Measurements from ENCODE around the gene RAC3. TPM values are rescaled to one million over a fixed set of nuclear protein-coding genes. Genes with fewer than 3 reads are reported as not detected.

RAC3 gene
- total and polyA plus RNA-seq, 3 experiments from 2014 or later = 4.2 to 4.5 TPM; not detected in 1

Other genes starting within 250 kb of the RAC3 start
- gene GCGR, start 227.5 kb upstream of the RAC3 start, total RNA-seq = not detected
- gene GCGR, start 227.5 kb upstream of the RAC3 start, polyA plus RNA-seq = not detected
- gene MCRIP1, start 198.4 kb upstream of the RAC3 start, total RNA-seq = 10 to 100 TPM; 56.1 to 57.0 TPM
- 76.1 TPM for gene MCRIP1, start 198.4 kb upstream of the RAC3 start, polyA plus RNA-seq
- not detected for gene PPP1R27, start 196.6 kb upstream of the RAC3 start, total RNA-seq
- gene PPP1R27, start 196.6 kb upstream of the RAC3 start, polyA plus RNA-seq = not detected
- 100 to 1,000 TPM; 463 to 482 TPM for gene P4HB, start 171.1 kb upstream of the RAC3 start, total RNA-seq
- 342 TPM for gene P4HB, start 171.1 kb upstream of the RAC3 start, polyA plus RNA-seq
- gene ARHGDIA, start 160.3 kb upstream of the RAC3 start, total RNA-seq = 100 to 1,000 TPM; 662 to 677 TPM
- 237 TPM for gene ARHGDIA, start 160.3 kb upstream of the RAC3 start, polyA plus RNA-seq
- 100 to 1,000 TPM; 326 to 337 TPM for gene ALYREF, start 140.1 kb upstream of the RAC3 start, total RNA-seq
- gene ALYREF, start 140.1 kb upstream of the RAC3 start, polyA plus RNA-seq = 60.4 TPM
- gene ANAPC11, start 140.0 kb upstream of the RAC3 start, total RNA-seq = 100 to 1,000 TPM; 146 to 149 TPM
- 287 TPM for gene ANAPC11, start 140.0 kb upstream of the RAC3 start, polyA plus RNA-seq
- gene NPB, start 129.4 kb upstream of the RAC3 start, total RNA-seq = under 1 TPM; 0.57 to 0.62 TPM
- not detected for gene NPB, start 129.4 kb upstream of the RAC3 start, polyA plus RNA-seq
- 10 to 100 TPM; 30.3 to 31.6 TPM for gene PCYT2, start 120.3 kb upstream of the RAC3 start, total RNA-seq
- gene PCYT2, start 120.3 kb upstream of the RAC3 start, polyA plus RNA-seq = 35.7 TPM
- 10 to 100 TPM; 41.4 to 41.7 TPM for gene SIRT7, start 113.5 kb upstream of the RAC3 start, total RNA-seq
- gene SIRT7, start 113.5 kb upstream of the RAC3 start, polyA plus RNA-seq = 40.1 TPM
- gene MAFG, start 103.9 kb upstream of the RAC3 start, total RNA-seq = 10 to 100 TPM; 28.4 to 34.7 TPM
- gene MAFG, start 103.9 kb upstream of the RAC3 start, polyA plus RNA-seq = 2.5 TPM
- gene PYCR1, start 94.4 kb upstream of the RAC3 start, total RNA-seq = 100 to 1,000 TPM; 128 to 138 TPM
- gene PYCR1, start 94.4 kb upstream of the RAC3 start, polyA plus RNA-seq = 0.63 TPM
- not detected for gene MYADML2, start 84.4 kb upstream of the RAC3 start, total RNA-seq
- not detected for gene MYADML2, start 84.4 kb upstream of the RAC3 start, polyA plus RNA-seq
- gene NOTUM, start 70.5 kb upstream of the RAC3 start, total RNA-seq = under 1 TPM; 0.33 to 0.35 TPM
- not detected for gene NOTUM, start 70.5 kb upstream of the RAC3 start, polyA plus RNA-seq
- 10 to 100 TPM; 32.0 to 35.9 TPM for gene ASPSCR1, start 54.0 kb upstream of the RAC3 start, total RNA-seq
- gene ASPSCR1, start 54.0 kb upstream of the RAC3 start, polyA plus RNA-seq = 29.2 TPM
- 100 to 1,000 TPM; 143 to 158 TPM for gene CENPX, start 8.8 kb upstream of the RAC3 start, total RNA-seq
- 56.7 TPM for gene CENPX, start 8.8 kb upstream of the RAC3 start, polyA plus RNA-seq
- 10 to 100 TPM; 26.8 to 27.6 TPM for gene LRRC45, start 8.4 kb upstream of the RAC3 start, total RNA-seq
- gene LRRC45, start 8.4 kb upstream of the RAC3 start, polyA plus RNA-seq = 10.1 TPM
- 100 to 1,000 TPM; 117 to 127 TPM for gene DCXR, start 6.0 kb downstream of the RAC3 start, total RNA-seq
- gene DCXR, start 6.0 kb downstream of the RAC3 start, polyA plus RNA-seq = 108 TPM
- 10 to 100 TPM; 18.1 to 19.4 TPM for gene RFNG, start 20.1 kb downstream of the RAC3 start, total RNA-seq
- gene RFNG, start 20.1 kb downstream of the RAC3 start, polyA plus RNA-seq = 7.3 TPM
- 100 to 1,000 TPM; 122 to 125 TPM for gene GPS1, start 20.2 kb downstream of the RAC3 start, total RNA-seq
- gene GPS1, start 20.2 kb downstream of the RAC3 start, polyA plus RNA-seq = 151 TPM
- gene DUS1L, start 34.1 kb downstream of the RAC3 start, total RNA-seq = 100 to 1,000 TPM; 206 to 210 TPM
- gene DUS1L, start 34.1 kb downstream of the RAC3 start, polyA plus RNA-seq = 142 TPM
- gene FASN, start 66.6 kb downstream of the RAC3 start, total RNA-seq = 100 to 1,000 TPM; 251 to 259 TPM
- 2.7 TPM for gene FASN, start 66.6 kb downstream of the RAC3 start, polyA plus RNA-seq
- gene CCDC57, start 181.2 kb downstream of the RAC3 start, total RNA-seq = 10 to 100 TPM; 69.8 to 77.6 TPM
- 39.2 TPM for gene CCDC57, start 181.2 kb downstream of the RAC3 start, polyA plus RNA-seq
- 10 to 100 TPM; 27.5 to 31.8 TPM for gene SLC16A3, start 197.4 kb downstream of the RAC3 start, total RNA-seq
- 3.3 TPM for gene SLC16A3, start 197.4 kb downstream of the RAC3 start, polyA plus RNA-seq
- 100 to 1,000 TPM; 129 to 141 TPM for gene CSNK1D, start 242.0 kb downstream of the RAC3 start, total RNA-seq
- 74.6 TPM for gene CSNK1D, start 242.0 kb downstream of the RAC3 start, polyA plus RNA-seq

Data from CD8-positive, alpha-beta memory T cell (primary cell).